HG03571 (cell line): ENCODE measurements around the gene FOXN1.
"Not testable (repeated sequence)": the region's sequence is repeated elsewhere in the genome, so short reads cannot be mapped to it uniquely, and the experiment has no call there.

Experiments used
- ATAC-seq: cut with Tn5 transposase; IDR thresholded peaks from one replicate; pipeline ENCODE4 v1.9.1; 2021; ENCODE audit not compliant: unreplicated experiment

Gene FOXN1

GRCh38 chr17:28499684-28500357, 6.3 kb upstream of the FOXN1 start:
- ATAC-seq = no peak

DNA sequence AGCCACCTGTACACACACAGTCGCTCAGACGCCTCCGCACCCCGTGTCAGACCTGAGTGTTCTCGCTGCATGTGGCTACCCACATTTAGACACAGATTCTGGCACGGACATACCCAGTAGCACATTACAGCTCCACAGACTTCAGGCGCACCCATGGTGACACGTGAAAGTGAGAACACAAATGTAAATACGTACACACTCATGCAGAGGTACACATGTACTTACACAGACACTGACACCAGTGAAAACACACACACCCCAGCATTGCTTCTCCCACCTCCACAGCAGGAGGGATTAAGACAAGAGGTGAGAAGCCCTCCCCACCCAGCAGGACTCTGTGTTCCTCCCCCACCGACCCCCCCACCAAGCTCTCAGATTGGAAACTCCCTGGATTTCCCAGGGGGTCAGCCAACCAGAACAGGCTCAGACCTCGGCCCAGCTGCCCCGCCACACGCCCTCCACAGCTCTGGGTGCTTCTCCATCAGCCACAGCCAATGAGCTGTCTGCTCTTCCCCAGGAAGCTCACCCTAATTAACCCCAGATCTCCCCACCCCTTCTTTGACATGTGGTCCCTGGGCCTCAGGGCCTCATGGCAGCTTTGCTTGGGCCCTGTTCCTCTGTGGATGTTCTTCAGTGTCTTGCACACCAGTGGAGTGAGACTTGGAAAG, 5.3 kb upstream of the FOXN1 start:
- no peak for ATAC-seq

DNA sequence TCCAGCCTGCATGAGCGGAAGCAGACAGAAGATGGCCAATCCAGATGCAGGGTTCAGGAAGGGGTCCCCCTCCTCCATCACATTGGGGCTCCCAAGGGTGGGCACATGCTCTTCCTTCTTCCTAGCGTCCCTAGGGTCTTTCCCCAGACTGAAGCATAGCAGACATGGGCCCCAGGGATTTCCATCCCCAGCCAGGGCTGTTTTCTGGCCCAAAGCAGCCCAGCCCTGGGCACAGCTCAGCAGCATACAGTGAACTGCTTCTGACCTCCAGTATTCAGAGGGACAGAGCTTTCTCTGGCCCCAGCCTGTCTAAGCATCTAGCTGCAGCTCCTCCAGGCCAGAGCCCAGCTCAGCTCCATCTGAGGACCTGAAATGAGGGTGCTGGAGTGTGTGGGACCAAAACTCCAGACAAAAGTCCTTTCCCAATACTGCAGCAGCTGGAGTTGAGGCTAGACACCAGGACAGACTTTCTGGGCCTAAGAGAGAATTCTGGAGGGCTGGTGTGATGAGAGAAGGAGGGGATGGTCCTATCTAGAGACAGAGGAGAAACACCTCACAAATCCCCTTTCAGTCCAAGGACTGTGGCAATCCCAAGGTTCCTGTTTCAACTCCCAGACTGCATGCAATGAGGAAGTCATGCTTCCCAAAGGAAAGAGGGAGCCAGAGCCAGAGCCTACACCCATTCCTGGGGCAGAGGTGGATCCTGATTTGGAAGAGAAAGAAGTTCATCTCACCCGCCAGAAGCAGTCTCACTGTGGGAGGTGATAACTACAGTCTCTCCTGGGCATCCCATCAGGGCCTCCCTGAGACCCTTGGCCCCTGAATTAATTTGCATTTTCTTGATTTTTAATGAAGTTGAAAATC, 4.5 kb upstream of the FOXN1 start:
- ATAC-seq = no peak

DNA sequence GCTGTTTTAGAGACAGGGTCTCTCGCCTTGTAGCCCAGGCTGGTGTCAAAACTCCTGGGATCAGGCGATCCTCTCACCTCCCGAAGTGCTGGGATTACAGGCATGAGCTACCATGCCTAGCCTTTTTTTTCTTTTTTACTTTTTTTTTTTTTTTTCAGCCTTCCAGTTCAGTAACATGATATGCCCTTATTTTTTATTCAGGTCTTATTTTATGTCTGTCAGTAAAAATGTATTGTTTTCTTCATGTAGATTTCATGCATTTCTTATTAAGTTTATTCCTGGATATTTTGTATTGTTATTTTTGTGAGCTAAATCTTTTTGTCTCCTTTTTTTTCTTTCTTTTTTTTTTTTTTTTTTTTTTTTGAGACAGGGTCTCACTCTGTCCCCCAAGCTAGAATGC, 2.7 kb upstream of the FOXN1 start:
- ATAC-seq = no peak

- ATAC-seq = no peak
Measured at GRCh38 chr17:28506763-28507487, 777 bp downstream of the FOXN1 start.

DNA sequence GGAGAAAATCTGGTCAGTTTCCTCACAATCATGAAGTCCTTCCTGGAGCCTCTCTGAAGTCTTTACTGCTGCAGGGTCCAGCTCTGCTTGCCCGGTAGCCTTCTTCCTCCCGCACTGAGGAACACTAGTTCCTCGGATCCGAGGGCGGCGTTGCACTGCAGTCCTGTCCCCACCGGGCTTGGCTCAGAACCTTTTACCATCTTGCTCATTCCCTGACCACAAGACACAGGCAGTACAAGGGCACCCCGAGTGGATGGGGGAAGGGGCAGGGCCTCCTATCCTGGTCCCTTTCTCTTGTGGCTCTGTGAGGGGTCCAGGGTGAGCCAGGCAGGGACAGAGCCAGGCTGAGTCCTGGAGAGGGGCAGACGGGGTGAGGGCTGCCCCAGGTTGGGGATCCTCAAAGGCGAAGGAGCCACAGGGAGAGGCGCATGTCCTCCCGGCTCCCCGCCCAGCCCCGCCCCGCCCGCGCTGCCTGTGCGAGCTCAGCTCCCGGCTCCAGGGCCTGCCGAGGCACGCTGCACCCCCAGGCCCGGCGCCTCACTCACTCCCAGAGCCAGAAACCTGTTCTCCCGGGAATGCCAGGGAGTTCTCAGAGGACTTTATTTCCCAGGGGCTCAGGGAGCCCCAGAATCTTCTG, 1.5 kb downstream of the FOXN1 start:
- ATAC-seq = no peak

DNA sequence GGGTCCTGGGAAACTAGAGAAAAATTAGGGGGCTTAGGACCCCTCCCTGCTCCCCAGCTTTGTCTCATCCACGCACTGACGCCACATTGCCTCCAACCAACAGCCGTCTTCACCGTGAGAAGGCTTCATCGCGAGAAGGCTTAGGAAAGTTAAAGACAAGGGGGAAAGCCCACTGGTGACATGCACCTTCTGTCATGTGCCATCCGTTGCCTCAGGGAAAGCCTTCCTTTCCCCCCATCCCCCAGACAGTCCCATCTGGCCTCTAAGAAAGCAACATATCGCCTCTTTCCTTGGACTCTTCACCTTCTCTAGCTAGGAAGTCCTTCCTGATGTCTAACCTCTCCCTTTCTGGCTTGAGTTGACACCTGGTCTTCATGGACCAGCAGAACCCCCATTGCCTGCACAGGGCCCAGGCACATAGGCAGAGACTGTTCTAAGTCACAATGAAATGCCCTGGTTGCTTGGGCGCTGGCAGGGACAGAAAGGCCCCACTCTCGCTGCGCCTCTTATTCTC, 2.1 kb downstream of the FOXN1 start:
- ATAC-seq = no peak

DNA sequence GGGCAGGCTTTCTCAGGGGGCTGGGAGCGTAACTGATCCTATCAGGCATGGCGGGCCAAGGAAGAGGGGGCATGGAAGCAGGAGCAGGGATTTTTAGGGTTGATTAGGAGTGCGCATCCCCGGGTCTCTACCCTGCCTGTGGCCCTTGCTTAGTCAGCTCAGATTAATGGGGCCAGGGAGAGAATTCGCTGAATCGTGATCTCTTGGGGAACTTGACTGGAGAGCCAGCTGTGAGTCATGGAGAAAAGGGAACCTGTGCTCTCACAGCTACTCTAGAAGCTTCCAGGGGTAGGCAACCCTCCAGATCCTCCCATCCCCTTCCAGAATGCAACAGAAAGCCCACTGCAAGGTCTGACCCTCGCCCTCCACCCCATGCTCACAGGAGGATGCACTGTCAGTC, 3.6 kb downstream of the FOXN1 start:
- ATAC-seq = no peak

DNA sequence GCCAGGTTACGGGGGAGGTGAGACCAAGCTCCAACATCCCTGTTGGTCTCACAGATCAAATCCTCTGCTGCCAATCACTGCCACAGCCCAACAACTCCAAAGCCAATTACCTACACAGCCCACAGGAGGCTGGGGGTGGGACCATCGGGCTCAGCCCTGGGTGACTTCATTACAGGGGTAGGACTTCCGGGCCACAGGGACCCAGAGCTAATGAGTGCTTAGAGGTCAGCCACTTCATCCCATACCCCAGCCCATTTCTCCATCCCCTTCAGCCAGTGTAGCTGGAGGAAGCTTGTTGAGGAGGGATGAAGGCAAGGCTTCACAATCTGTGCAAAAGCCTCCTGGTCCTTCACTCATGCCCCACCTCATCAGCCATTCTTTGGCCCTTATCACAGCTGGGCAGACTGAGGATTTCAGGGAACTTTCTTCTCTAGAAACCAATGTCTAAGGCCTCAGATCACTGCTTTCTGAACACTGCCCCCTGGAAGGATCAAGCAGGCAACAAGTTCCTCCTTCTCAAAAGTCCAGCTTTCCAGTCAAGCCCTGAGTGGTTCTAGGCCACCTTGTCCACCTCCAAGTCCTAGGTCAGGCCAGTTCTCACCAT, 5.8 kb downstream of the FOXN1 start:
- no peak for ATAC-seq

- no peak for ATAC-seq
Measured at GRCh38 chr17:28513476-28513875, 7.3 kb downstream of the FOXN1 start.

DNA sequence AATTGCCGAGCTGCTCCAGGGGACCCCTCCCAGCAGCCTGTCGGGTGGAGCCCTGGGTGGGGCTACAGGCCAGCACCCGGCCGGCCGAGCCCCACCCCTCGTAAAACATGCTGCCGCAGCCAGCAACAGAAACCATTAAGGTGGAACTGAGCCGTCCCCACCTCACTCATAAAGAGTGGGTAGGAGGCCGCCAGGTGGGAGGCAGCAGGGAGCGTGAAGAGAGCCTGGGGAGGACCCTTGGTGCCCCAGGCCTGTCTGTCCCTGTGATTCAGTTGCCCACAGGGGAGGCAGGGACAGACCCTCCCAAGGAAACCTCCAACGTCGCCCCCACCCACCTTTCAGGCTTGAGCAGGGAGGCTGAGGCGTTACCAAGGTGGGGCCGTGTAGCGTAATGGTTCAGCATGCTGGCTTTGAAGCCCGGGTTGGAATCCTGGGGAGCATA, 8.4 kb downstream of the FOXN1 start:
- no peak for ATAC-seq

DNA sequence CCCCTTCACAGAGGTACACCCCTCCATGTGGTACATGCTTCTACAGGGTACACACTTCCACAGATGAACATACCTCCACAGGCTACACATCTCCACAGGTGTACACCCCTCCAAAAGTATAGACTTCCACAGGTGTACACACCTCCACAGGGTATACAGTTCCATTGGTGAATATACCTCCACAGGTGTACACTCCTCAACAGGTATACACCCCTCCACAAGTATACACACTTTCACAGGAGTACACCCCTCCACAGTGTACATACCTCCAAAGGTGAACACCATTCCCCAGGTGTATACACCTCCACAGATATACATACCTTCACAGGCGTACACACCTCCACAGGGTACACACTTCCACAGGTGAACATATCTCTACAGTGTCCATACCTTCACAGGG, 9.4 kb downstream of the FOXN1 start:
- no peak for ATAC-seq

GRCh38 chr17:28518132-28518531, 12.0 kb downstream of the FOXN1 start:
- ATAC-seq = no peak

- ATAC-seq = no peak
Measured at GRCh38 chr17:28518578-28518977, 12.4 kb downstream of the FOXN1 start.

DNA sequence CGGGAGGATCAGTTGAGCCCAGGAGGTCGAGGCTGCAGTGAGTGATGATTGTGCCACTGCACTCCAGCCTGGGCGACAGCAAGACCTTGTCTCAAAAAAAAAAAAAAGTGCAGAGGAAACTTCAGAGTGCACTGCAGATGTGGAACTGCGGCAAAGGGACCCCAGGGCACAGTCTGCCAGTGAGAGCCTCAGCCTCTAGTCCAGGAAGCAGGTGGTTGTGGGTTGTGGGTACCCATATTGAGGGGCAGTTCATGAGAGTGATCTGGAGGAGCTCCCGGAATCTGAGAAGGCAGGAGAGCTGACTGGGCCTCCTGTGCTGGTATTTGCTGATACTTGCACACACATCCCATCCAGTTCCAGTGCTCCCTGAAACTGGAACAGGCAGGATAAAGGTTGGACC, 13.1 kb downstream of the FOXN1 start:
- no peak for ATAC-seq

DNA sequence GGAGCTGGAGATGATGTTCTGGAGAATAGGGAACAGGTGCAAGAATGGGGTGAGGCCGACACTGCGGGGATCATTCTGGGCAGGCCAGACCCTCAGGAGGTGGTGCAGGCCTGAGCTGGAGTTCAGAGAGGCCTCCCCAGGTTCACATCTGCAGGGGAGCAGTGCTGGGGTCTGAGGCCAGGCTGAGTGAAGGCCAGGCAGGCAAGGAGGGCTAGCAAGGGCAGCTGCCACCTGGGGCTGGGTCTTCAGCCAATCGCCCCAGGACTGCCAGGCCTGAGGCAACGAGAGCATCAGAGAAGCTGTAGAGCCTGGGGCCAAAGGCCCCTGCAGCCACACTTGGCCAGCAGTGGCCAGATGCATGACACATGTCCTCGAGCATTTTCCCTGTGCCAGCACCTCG, 14.5 kb downstream of the FOXN1 start:
- ATAC-seq = no peak

- no peak for ATAC-seq
Measured at GRCh38 chr17:28521311-28522085, 15.3 kb downstream of the FOXN1 start.

- ATAC-seq = not testable (repeated sequence)
Measured at GRCh38 chr17:28522281-28522680, 16.1 kb downstream of the FOXN1 start.

DNA sequence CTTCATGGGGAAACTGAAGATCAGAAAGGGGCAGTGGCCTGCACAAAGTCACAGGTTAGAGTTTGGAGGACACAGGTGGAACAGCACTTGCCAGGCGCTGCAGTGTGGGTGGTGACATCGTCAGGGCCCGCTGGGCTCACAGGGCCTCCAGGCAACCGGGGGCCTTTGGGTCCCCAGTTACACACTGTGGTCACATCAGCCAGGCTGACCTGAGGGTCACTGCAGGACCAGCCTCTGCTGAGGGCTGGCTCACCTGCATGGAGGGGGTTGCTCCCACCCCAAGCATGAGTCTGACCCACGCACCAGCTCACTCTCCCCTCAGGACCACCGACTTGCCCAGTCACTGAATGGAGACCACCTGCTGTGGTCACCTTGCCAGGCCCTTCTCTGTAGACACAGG, 17.0 kb downstream of the FOXN1 start:
- ATAC-seq = no peak
